Neural progenitor cell (in vitro differentiated cells): ENCODE data around the gene GRAMD1B. TPM values are rescaled to one million over a fixed set of nuclear protein-coding genes. Genes with fewer than 3 reads are reported as not detected.

Experiments
- DNase-seq: peaks from one replicate; pipeline ENCODE4 v3.0.0-alpha.2; 2016; ENCODE audit warnings: low spot score
- H2AFZ ChIP-seq: fragments of 200-600 bp; sonication (generic); replicated peaks from 2 replicates; pipeline ENCODE4 v1.6.1; 2016; ENCODE audit warnings: antibody characterized with exemption
- H3F3A ChIP-seq: fragments of 200-600 bp; sonication (generic); 2 replicates; pipeline ENCODE4 v1.6.1; 2016; ENCODE audit warnings: antibody characterized with exemption, low read depth
- H3K27ac ChIP-seq: fragments of 200-600 bp; sonication (generic); 2 replicates; pipeline ENCODE4 v1.5.1; 2016; ENCODE audit warnings: mild to moderate bottlenecking
- H3K27me3 ChIP-seq: fragments of 200-600 bp; sonication (generic); 2 replicates; pipeline ENCODE4 v1.6.1; 2016; ENCODE audit warnings: mild to moderate bottlenecking, moderate library complexity
- H3K36me3 ChIP-seq: fragments of 200-600 bp; sonication (generic); 2 replicates; pipeline ENCODE4 v1.5.1; 2016
- H3K4me1 ChIP-seq: fragments of 200-600 bp; sonication (generic); 2 replicates; pipeline ENCODE4 v1.6.1; 2016; ENCODE audit warnings: mixed run types
- H3K4me2 ChIP-seq: fragments of 200-600 bp; sonication (generic); 2 replicates; pipeline ENCODE4 v1.6.1; 2016
- H3K4me3 ChIP-seq: fragments of 200-600 bp; sonication (generic); 2 replicates; pipeline ENCODE4 v1.5.1; 2016
- H3K79me2 ChIP-seq: fragments of 200-600 bp; sonication (generic); 2 replicates; pipeline ENCODE4 v1.6.1; 2016; ENCODE audit warnings: low read depth
- H3K9ac ChIP-seq: fragments of 200-600 bp; sonication (generic); 2 replicates; pipeline ENCODE4 v1.6.1; 2016
- H3K9me3 ChIP-seq: fragments of 200-600 bp; sonication (generic); 2 replicates; pipeline ENCODE4 v1.5.1; 2016; ENCODE audit warnings: low read depth
- H4K20me1 ChIP-seq: fragments of 200-600 bp; sonication (generic); 2 replicates; pipeline ENCODE4 v1.6.1; 2016; ENCODE audit warnings: low read depth
- H3K27ac Mint-ChIP-seq: 3 replicates; pipeline ENCODE4 v1.8.0; 2021; ENCODE audit warnings: mixed read lengths
- H3K27me3 Mint-ChIP-seq: 2 replicates; pipeline ENCODE4 v1.8.0; 2022; ENCODE audit warnings: low read depth, mild to moderate bottlenecking, inconsistent platforms, moderate library complexity, mixed read lengths; ENCODE audit not compliant: insufficient read depth
- H3K36me3 Mint-ChIP-seq: 3 replicates; pipeline ENCODE4 v1.8.0; 2021; ENCODE audit warnings: mixed read lengths
- H3K4me1 Mint-ChIP-seq: 3 replicates; pipeline ENCODE4 v1.8.0; 2021; ENCODE audit warnings: mixed read lengths
- H3K4me3 Mint-ChIP-seq: 3 replicates; pipeline ENCODE4 v1.8.0; 2021; ENCODE audit warnings: mild to moderate bottlenecking, moderate library complexity, mixed read lengths
- H3K9me3 Mint-ChIP-seq: 3 replicates; pipeline ENCODE4 v1.8.0; 2020; ENCODE audit warnings: mixed read lengths
- CTCF ChIP-seq: fragments of 200-600 bp; sonication (generic); IDR thresholded peaks from 2 replicates; pipeline ENCODE4 v1.5.1; 2017; ENCODE audit warnings: antibody characterized with exemption, mild to moderate bottlenecking
- EZH2 ChIP-seq: fragments of 200-600 bp; sonication (generic); IDR thresholded peaks from 2 replicates; pipeline ENCODE4 v1.6.1; 2017; ENCODE audit warnings: antibody characterized with exemption, mild to moderate bottlenecking, moderate library complexity
- EZH2phosphoT487 ChIP-seq: fragments of 200-600 bp; sonication (generic); IDR thresholded peaks from 2 replicates; pipeline ENCODE4 v1.6.1; 2017; ENCODE audit warnings: antibody characterized with exemption
- total RNA-seq: library from RNA; depleted of rRNA; stranded (reverse); fragments of >200 nt; gene quantifications from 2 replicates; pipeline ENCODE4 v1.2.3, GENCODE V29; 2015; ENCODE audit warnings: low replicate concordance

GRAMD1B gene
- total RNA-seq, 1 donor from 2014 or later: 12.6 TPM

- no peak overlapping the region for H3K27ac Mint-ChIP-seq
- DNase-seq: no peak
- Histone ChIP-seq H3K9me3 (no peaks in the 10 kb centered on the region), H3K27me3 (no peaks in the 10 kb centered on the region), H3K4me2 (no peak overlapping the region), H2AFZ (no peak overlapping the region), H4K20me1 (peaks cover 45% of the 10 kb centered on the region), H3K4me1 (peaks cover 41% of the 10 kb centered on the region), H3K4me3 (no peak overlapping the region), H3K9ac (no peak overlapping the region), H3K79me2 (no peaks in the 10 kb centered on the region), H3K27ac (no peak overlapping the region), H3K36me3 (no peaks in the 10 kb centered on the region), H3F3A (peaks cover 16% of the 10 kb centered on the region)
- peaks cover 9% of the 10 kb centered on the region for H3K27me3 Mint-ChIP-seq
- H3K4me3 Mint-ChIP-seq: no peak overlapping the region
- H3K4me1 Mint-ChIP-seq: peaks cover 25% of the 10 kb centered on the region
- no peaks in the 10 kb centered on the region for H3K36me3 Mint-ChIP-seq
- no peaks in the 10 kb centered on the region for H3K9me3 Mint-ChIP-seq
- TF ChIP-seq EZH2 (no peak), CTCF (no peak), EZH2phosphoT487 (no peak)
Measured at GRCh38 chr11:123547180-123547579, 117.1 kb downstream of the GRAMD1B start.

GRCh38 chr11:123548774-123549173 is 118.7 kb downstream of the GRAMD1B start:
- no peak overlapping the region for H3K4me2 ChIP-seq
- Mint-ChIP-seq H3K4me1 (peaks cover 22% of the 10 kb centered on the region), H3K36me3 (no peaks in the 10 kb centered on the region), H3K9me3 (no peaks in the 10 kb centered on the region), H3K27me3 (peaks cover 8% of the 10 kb centered on the region), H3K27ac (no peak overlapping the region), H3K4me3 (no peak overlapping the region)
- H3K79me2 ChIP-seq: no peaks in the 10 kb centered on the region
- TF ChIP-seq EZH2phosphoT487 (no peak), EZH2 (no peak), CTCF (no peak)
- no peaks in the 10 kb centered on the region for H3K27me3 ChIP-seq
- H3F3A ChIP-seq: peaks cover 16% of the 10 kb centered on the region
- peaks cover 42% of the 10 kb centered on the region for H4K20me1 ChIP-seq
- no peak overlapping the region for H3K27ac ChIP-seq
- peaks cover 41% of the 10 kb centered on the region for H3K4me1 ChIP-seq
- no peak overlapping the region for H3K4me3 ChIP-seq
- H2AFZ ChIP-seq: no peak overlapping the region
- no peaks in the 10 kb centered on the region for H3K36me3 ChIP-seq
- DNase-seq: no peak
- H3K9me3 ChIP-seq: no peaks in the 10 kb centered on the region
- no peak overlapping the region for H3K9ac ChIP-seq

- Histone ChIP-seq H3F3A (peaks cover 16% of the 10 kb centered on the region), H2AFZ (no peak overlapping the region), H3K9ac (no peak overlapping the region), H3K79me2 (no peaks in the 10 kb centered on the region), H3K36me3 (no peaks in the 10 kb centered on the region), H3K4me1 (peaks cover 29% of the 10 kb centered on the region), H4K20me1 (peaks cover 27% of the 10 kb centered on the region), H3K4me2 (peak overlapping the region; percentile 62), H3K27ac (peak overlapping the region; percentile 32), H3K27me3 (no peaks in the 10 kb centered on the region), H3K4me3 (no peak overlapping the region), H3K9me3 (no peaks in the 10 kb centered on the region)
- peaks cover 5% of the 10 kb centered on the region for H3K27me3 Mint-ChIP-seq
- H3K36me3 Mint-ChIP-seq: peaks cover 3% of the 10 kb centered on the region
- TF ChIP-seq CTCF (no peak), EZH2phosphoT487 (no peak), EZH2 (no peak)
- peak; percentile 57 for DNase-seq
- H3K9me3 Mint-ChIP-seq: peaks cover 2% of the 10 kb centered on the region
- peak overlapping the region; percentile 72 for H3K27ac Mint-ChIP-seq
- H3K4me1 Mint-ChIP-seq: peaks cover 16% of the 10 kb centered on the region
- no peak overlapping the region for H3K4me3 Mint-ChIP-seq
Measured at GRCh38 chr11:123549926-123550917, 120.2 kb downstream of the GRAMD1B start.
